H9 (cell line): ENCODE results near the gene SLC34A3. TPM values are rescaled to one million over a fixed set of nuclear protein-coding genes. Genes with fewer than 3 reads are reported as not detected.
A peak's percentile ranks its signal among the peaks of the same experiment; 100 is the strongest.

Source experiments
- DNase-seq: peaks from one replicate; pipeline ENCODE4 v3.0.0-alpha.2; 2017
- H2AFZ ChIP-seq: one replicate; pipeline ENCODE4 v1.6.1; 2013; ENCODE audit warnings: mild to moderate bottlenecking, low read length, control low read depth, moderate library complexity
- H2AK5ac ChIP-seq: 2 replicates; pipeline ENCODE4 v1.6.1; 2013; ENCODE audit warnings: low read length, control low read depth, mixed read lengths; ENCODE audit not compliant: insufficient read length
- H2BK120ac ChIP-seq: one replicate; pipeline ENCODE4 v1.6.1; 2013; ENCODE audit warnings: low read depth, mild to moderate bottlenecking, low read length, control low read depth, inconsistent platforms; ENCODE audit not compliant: poor library complexity, severe bottlenecking
- H2BK12ac ChIP-seq: 2 replicates; pipeline ENCODE4 v1.6.1; 2013; ENCODE audit warnings: low read length, control low read depth, mixed read lengths, low read depth; ENCODE audit not compliant: insufficient read length
- H2BK15ac ChIP-seq: 2 replicates; pipeline ENCODE4 v1.6.1; 2013; ENCODE audit warnings: low read depth, low read length, control low read depth
- H2BK20ac ChIP-seq: one replicate; pipeline ENCODE4 v1.6.1; 2013; ENCODE audit warnings: low read depth, mild to moderate bottlenecking, low read length, control low read depth, inconsistent platforms; ENCODE audit not compliant: poor library complexity, severe bottlenecking
- H2BK5ac ChIP-seq: 2 replicates; pipeline ENCODE4 v1.6.1; 2013; ENCODE audit warnings: low read length, control low read depth, mixed read lengths; ENCODE audit not compliant: insufficient read length
- H3K14ac ChIP-seq: 2 replicates; pipeline ENCODE4 v1.6.1; 2013; ENCODE audit warnings: low read length, control low read depth; ENCODE audit not compliant: insufficient read depth
- H3K18ac ChIP-seq: 2 replicates; pipeline ENCODE4 v1.6.1; 2013; ENCODE audit warnings: low read depth, mild to moderate bottlenecking, mixed read lengths, low read length, control low read depth; ENCODE audit not compliant: insufficient read length
- H3K23ac ChIP-seq: 2 replicates; pipeline ENCODE4 v1.6.1; 2013; ENCODE audit warnings: low read length, control low read depth, mixed read lengths, low read depth; ENCODE audit not compliant: insufficient read length
- H3K23me2 ChIP-seq: 2 replicates; pipeline ENCODE4 v1.6.1; 2013; ENCODE audit warnings: low read depth, mild to moderate bottlenecking, mixed read lengths, low read length, control low read depth; ENCODE audit not compliant: insufficient read length, poor library complexity, severe bottlenecking
- H3K27ac ChIP-seq: 2 replicates; pipeline ENCODE4 v1.5.1; 2013; ENCODE audit warnings: low read length, control low read depth, mixed read lengths, low read depth; ENCODE audit not compliant: insufficient read length
- H3K27me3 ChIP-seq: 2 replicates; pipeline ENCODE4 v1.6.1; 2013; ENCODE audit warnings: low read length, control low read depth, inconsistent platforms; ENCODE audit not compliant: insufficient read depth
- H3K4ac ChIP-seq: 2 replicates; pipeline ENCODE4 v1.6.1; 2013; ENCODE audit warnings: low read depth, mild to moderate bottlenecking, control low read depth, inconsistent platforms, low read length, moderate library complexity
- H3K4me1 ChIP-seq: 2 replicates; pipeline ENCODE4 v1.6.1; 2013; ENCODE audit warnings: low read length, control low read depth, inconsistent platforms; ENCODE audit not compliant: insufficient read depth
- H3K4me2 ChIP-seq: 2 replicates; pipeline ENCODE4 v1.6.1; 2013; ENCODE audit warnings: low read length, control low read depth, mixed read lengths; ENCODE audit not compliant: insufficient read length, insufficient read depth
- H3K56ac ChIP-seq: 2 replicates; pipeline ENCODE4 v1.6.1; 2013; ENCODE audit warnings: low read depth, mild to moderate bottlenecking, mixed read lengths, low read length, control low read depth; ENCODE audit not compliant: insufficient read length
- H3K79me1 ChIP-seq: 2 replicates; pipeline ENCODE4 v1.6.1; 2013; ENCODE audit warnings: low read depth, mild to moderate bottlenecking, moderate library complexity, low read length, control low read depth, inconsistent platforms; ENCODE audit not compliant: insufficient read depth, poor library complexity, severe bottlenecking
- H3K79me2 ChIP-seq: 2 replicates; pipeline ENCODE4 v1.6.1; 2013; ENCODE audit warnings: low read length, control low read depth, inconsistent platforms; ENCODE audit not compliant: insufficient read depth
- H3K9ac ChIP-seq: 2 replicates; pipeline ENCODE4 v1.6.1; 2013; ENCODE audit warnings: low read length, control low read depth, mixed read lengths; ENCODE audit not compliant: insufficient read length; ENCODE audit errors: extremely low read depth
- H3K9me3 ChIP-seq: one replicate; pipeline ENCODE4 v1.6.1; 2013; ENCODE audit warnings: low read depth, low read length, inconsistent platforms; ENCODE audit not compliant: control insufficient read depth
- H3T11ph ChIP-seq: one replicate; pipeline ENCODE4 v1.6.1; 2013; ENCODE audit warnings: mild to moderate bottlenecking, low read length, control low read depth, inconsistent platforms
- H4K20me1 ChIP-seq: one replicate; pipeline ENCODE4 v1.6.1; 2013; ENCODE audit not compliant: control insufficient read depth, insufficient read length, insufficient read depth
- H4K5ac ChIP-seq: 2 replicates; pipeline ENCODE4 v1.6.1; 2013; ENCODE audit warnings: low read depth, mild to moderate bottlenecking, mixed read lengths, low read length, control low read depth; ENCODE audit not compliant: insufficient read length
- H4K8ac ChIP-seq: replicated peaks from 2 replicates; pipeline ENCODE4 v1.6.1; 2013; ENCODE audit warnings: low read length, control low read depth, mixed read lengths, low read depth; ENCODE audit not compliant: insufficient read length
- H4K91ac ChIP-seq: 2 replicates; pipeline ENCODE4 v1.6.1; 2013; ENCODE audit warnings: low read depth, mild to moderate bottlenecking, moderate library complexity, mixed read lengths, low read length, control low read depth; ENCODE audit not compliant: insufficient read length
- H3K27ac Mint-ChIP-seq, 3 experiments: 2 replicates in 2 of 3; 3 replicates in 1 of 3; pipeline ENCODE4 v1.8.0; 2020 to 2021; ENCODE audit warnings: mixed read lengths in 3 of 3, mild to moderate bottlenecking in 1 of 3, moderate library complexity in 1 of 3
- H3K27me3 Mint-ChIP-seq: 2 replicates; pipeline ENCODE4 v1.8.0; 2021; ENCODE audit warnings: low read depth, mild to moderate bottlenecking, moderate library complexity, mixed read lengths
- H3K36me3 Mint-ChIP-seq, 3 experiments: 2 replicates in 2 of 3; 3 replicates in 1 of 3; pipeline ENCODE4 v1.8.0; 2020 to 2021; ENCODE audit warnings: low read depth in 3 of 3, mixed read lengths in 3 of 3; ENCODE audit not compliant: insufficient read depth in 1 of 3
- H3K4me1 Mint-ChIP-seq, 2 experiments: 2 replicates each; pipeline ENCODE4 v1.8.0; 2020; ENCODE audit warnings: mixed read lengths in 2 of 2
- H3K4me3 Mint-ChIP-seq, 2 experiments: 2 replicates in 1 of 2; 3 replicates in 1 of 2; pipeline ENCODE4 v1.8.0; 2020 to 2021; ENCODE audit warnings: mild to moderate bottlenecking in 2 of 2, mixed read lengths in 2 of 2, moderate library complexity in 1 of 2
- H3K9me3 Mint-ChIP-seq, 2 experiments: 2 replicates in 1 of 2; 3 replicates in 1 of 2; pipeline ENCODE4 v1.8.0; 2020; ENCODE audit warnings: mild to moderate bottlenecking in 2 of 2, mixed read lengths in 2 of 2, moderate library complexity in 1 of 2
- CTCF ChIP-seq: fragments of 200-600 bp; sonication (generic); conservative IDR thresholded peaks from 3 replicates; pipeline ENCODE4 v1.8.0; 2021; ENCODE audit warnings: antibody characterized with exemption, mild to moderate bottlenecking
- WGBS: extraction: QIAGEN DNeasy Blood & Tissue Kit; methylation state at CpG from one replicate; pipeline ENCODE4 v1.1.7; 2013; ENCODE audit warnings: missing lambda C conversion rate, low lambda C conversion rate, mixed read lengths; ENCODE audit not compliant: insufficient read length; ENCODE audit errors: extremely low coverage; 5-methylcytosine and 5-hydroxymethylcytosine counted together
- total RNA-seq: library from RNA; stranded (reverse); gene quantifications from 2 replicates; pipeline ENCODE4 v1.2.1, GENCODE V29; 2021

SLC34A3 gene
- total RNA-seq, 1 experiment from 2014 or later: not detected

GRCh38 chr9:137190315-137190856 is 40.3 kb upstream of the SLC34A3 start:
- H3K4me1 Mint-ChIP-seq: peaks cover 20 to 27% of the 10 kb centered on the region in 2 experiments
- no peak for DNase-seq
- H2AK5ac ChIP-seq: no peak overlapping the region
- H3K23me2 ChIP-seq: peaks cover 13% of the 10 kb centered on the region
- H3K23ac ChIP-seq: no peak overlapping the region
- H3K27ac ChIP-seq: no peak overlapping the region
- H3K36me3 Mint-ChIP-seq: peaks cover 7 to 38% (median 26%) of the 10 kb centered on the region in 3 experiments; a peak in 6 of 7 replicates
- H2BK120ac ChIP-seq: no peak overlapping the region
- no peaks in the 10 kb centered on the region for H3K27me3 ChIP-seq
- H2BK20ac ChIP-seq: no peak overlapping the region
- 0 out of 3 replicates have a peak, but pooled peaks have one; percentile 16 for TF ChIP-seq CTCF
- H3K18ac ChIP-seq: no peak overlapping the region
- no peak overlapping the region for H2AFZ ChIP-seq
- H3K9me3 ChIP-seq: no peaks in the 10 kb centered on the region
- no peak overlapping the region for H3T11ph ChIP-seq
- no peak overlapping the region for H2BK15ac ChIP-seq
- no peak overlapping the region for H3K14ac ChIP-seq
- no peak overlapping the region for H4K8ac ChIP-seq
- H3K4ac ChIP-seq: no peak overlapping the region
- no peaks in the 10 kb centered on the region for H3K27me3 Mint-ChIP-seq
- peak overlapping the region; percentile 94 to 96 for H3K4me3 Mint-ChIP-seq
- no CpG with 5 or more reads among the region's 9 CpGs for WGBS
- no peak overlapping the region for H3K9ac ChIP-seq
- peaks cover 10% of the 10 kb centered on the region; the same call in 1 of the 2 replicates for H3K79me2 ChIP-seq
- H3K9me3 Mint-ChIP-seq: no peaks in the 10 kb centered on the region
- H3K4me1 ChIP-seq: peaks cover 5% of the 10 kb centered on the region; the same call in 1 of the 2 replicates
- no peak overlapping the region for H4K5ac ChIP-seq
- no peak overlapping the region for H2BK5ac ChIP-seq
- no peak overlapping the region; a peak in 1 of 7 replicates for H3K27ac Mint-ChIP-seq
- H3K56ac ChIP-seq: no peak overlapping the region
- H3K79me1 ChIP-seq: peaks cover 6% of the 10 kb centered on the region
- no peaks in the 10 kb centered on the region for H4K20me1 ChIP-seq
- no peak overlapping the region for H3K4me2 ChIP-seq
- H4K91ac ChIP-seq: no peak overlapping the region
- H2BK12ac ChIP-seq: no peak overlapping the region
